ENCODE data around the gene MAP2K5. TPM values are rescaled to one million over a fixed set of nuclear protein-coding genes. Genes with fewer than 3 reads are reported as not detected.

The MAP2K5 gene
- total RNA-seq, 2 donors from 2014 or later, result 27.1 to 30.4 TPM

DNA sequence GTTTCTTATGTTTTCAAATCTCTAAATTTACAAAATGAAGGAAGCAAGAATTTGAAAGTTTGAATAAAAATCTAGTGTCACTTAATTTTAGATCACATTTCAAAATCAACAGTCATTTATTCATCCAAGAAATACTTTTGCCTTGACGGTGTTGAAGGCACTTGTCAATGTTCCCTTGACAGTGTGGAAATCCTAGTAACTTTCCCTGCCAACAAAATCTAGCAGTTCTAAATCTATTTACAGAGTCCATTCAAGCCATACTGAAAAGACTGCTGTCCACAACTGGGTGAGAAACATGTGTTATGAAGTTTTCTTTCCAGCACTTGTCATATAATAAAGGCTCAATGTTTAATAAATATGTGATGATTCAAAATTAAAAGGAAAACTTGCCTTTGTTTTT, 8.6 kb upstream of the MAP2K5 start:
- ATAC-seq, result no peak
- DNase-seq, result no peak
- H3K9me3 ChIP-seq (ENCODE audit: control insufficient read depth, low read length, poor library complexity, severe bottlenecking), result no peaks in the 10 kb centered on the region
- no peaks in the 10 kb centered on the region for H3K27me3 Mint-ChIP-seq
- H3K4me3 Mint-ChIP-seq, result no peak overlapping the region
- peaks cover 3% of the 10 kb centered on the region for H3K4me1 Mint-ChIP-seq
- H3K36me3 Mint-ChIP-seq (ENCODE audit: low read depth), result no peaks in the 10 kb centered on the region
- H3K27ac Mint-ChIP-seq, result peak overlapping the region; percentile 16

DNA sequence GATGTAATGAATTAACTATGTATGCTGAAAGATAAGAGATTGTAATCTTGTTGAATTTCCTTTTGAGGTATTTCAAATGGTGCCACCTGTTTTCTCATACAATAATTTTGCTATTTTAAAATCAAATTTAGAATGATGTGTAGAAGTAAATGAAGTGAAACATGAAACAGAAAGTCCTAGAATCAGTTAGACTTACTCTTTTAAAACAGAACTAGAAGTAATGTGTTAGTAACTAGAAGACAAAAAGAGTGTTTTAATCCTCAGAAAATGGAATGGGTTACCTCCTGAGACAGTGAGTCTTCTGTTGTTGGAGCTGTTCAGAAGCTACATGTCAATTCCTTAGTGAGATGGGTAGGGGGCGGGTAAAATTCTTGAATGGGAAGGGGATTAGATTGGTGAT, 8.1 kb upstream of the MAP2K5 start:
- no peak overlapping the region for H3K4me3 Mint-ChIP-seq
- H3K27ac Mint-ChIP-seq, result peak overlapping the region; percentile 16
- ATAC-seq (no peak), DNase-seq (no peak)
- H3K4me1 Mint-ChIP-seq, result peaks cover 7% of the 10 kb centered on the region
- H3K9me3 ChIP-seq (ENCODE audit: control insufficient read depth, low read length, poor library complexity, severe bottlenecking), result no peaks in the 10 kb centered on the region
- H3K27me3 Mint-ChIP-seq, result no peaks in the 10 kb centered on the region
- H3K36me3 Mint-ChIP-seq (ENCODE audit: low read depth), result no peaks in the 10 kb centered on the region

DNA sequence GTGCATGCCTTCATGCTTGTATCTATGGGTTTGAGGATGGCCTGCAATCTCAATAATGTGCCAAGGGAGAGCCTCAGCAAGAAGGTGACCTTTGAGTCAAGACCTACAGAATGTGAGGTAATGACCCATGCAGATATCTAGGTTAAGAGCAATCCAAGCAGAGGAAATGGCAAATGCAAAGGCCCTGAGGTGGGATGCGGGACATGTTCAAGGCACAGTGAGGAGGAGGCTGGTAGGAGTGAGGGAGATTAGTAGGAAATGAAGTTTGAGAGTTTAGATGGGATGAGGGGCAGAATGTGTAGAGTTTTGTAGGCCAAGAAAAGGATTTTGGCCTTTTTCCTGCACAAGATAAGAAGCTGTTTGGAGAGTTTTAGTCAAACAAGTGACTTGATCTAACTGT, 4.7 kb upstream of the MAP2K5 start:
- peaks cover 10% of the 10 kb centered on the region for H3K4me1 Mint-ChIP-seq
- no peak overlapping the region for H3K27ac Mint-ChIP-seq
- no peaks in the 10 kb centered on the region for H3K27me3 Mint-ChIP-seq
- no peak overlapping the region for H3K4me3 Mint-ChIP-seq
- no peaks in the 10 kb centered on the region for H3K36me3 Mint-ChIP-seq (ENCODE audit: low read depth)
- DNase-seq (no peak), ATAC-seq (no peak)
- no peaks in the 10 kb centered on the region for H3K9me3 ChIP-seq (ENCODE audit: control insufficient read depth, low read length, poor library complexity, severe bottlenecking)

DNA sequence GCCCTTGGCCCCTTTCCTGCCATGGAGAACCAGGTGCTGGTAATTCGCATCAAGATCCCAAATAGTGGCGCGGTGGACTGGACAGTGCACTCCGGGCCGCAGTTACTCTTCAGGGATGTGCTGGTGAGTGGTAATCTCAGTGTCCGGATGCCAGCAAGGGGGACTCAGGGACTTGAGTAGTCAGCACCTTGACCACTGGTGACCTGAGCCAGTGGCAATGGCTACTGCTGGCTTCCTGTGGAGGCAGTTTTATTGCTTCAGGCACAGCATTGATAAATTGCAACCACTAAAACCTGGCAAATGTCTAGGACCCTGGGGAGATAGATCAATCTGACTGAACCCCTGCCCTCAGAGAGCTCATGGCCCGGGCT, 830 bp downstream of the MAP2K5 start:
- no peaks in the 10 kb centered on the region for H3K27me3 Mint-ChIP-seq
- peaks cover 36% of the 10 kb centered on the region for H3K4me1 Mint-ChIP-seq
- ATAC-seq, result no peak
- peak in 1 of 3 donors; percentile 4 for DNase-seq
- no peaks in the 10 kb centered on the region for H3K9me3 ChIP-seq (ENCODE audit: control insufficient read depth, low read length, poor library complexity, severe bottlenecking)
- H3K27ac Mint-ChIP-seq, result peak overlapping the region; percentile 97
- H3K36me3 Mint-ChIP-seq (ENCODE audit: low read depth), result no peaks in the 10 kb centered on the region
- H3K4me3 Mint-ChIP-seq, result peak overlapping the region; percentile 95

DNA sequence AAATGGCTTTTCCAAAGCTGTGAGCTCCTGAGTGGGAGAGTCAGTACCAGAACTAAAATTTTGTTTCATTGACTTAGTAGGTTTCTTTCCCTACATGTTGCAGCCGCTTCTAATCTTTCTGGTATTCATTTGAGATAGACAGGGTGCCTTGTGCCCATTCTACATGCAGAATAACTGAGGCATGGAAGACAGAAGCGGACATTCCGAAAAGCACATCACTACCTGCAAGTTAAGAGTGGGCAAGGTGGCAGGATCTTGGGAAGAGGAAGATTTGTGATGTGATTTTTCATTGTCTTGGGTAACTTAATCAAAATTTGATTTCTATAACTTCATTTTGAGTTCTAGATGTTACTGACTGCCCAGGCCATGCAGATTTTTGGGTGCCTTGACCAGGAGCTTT, 2.0 kb downstream of the MAP2K5 start:
- ATAC-seq (no peak), DNase-seq (no peak)
- no peaks in the 10 kb centered on the region for H3K9me3 ChIP-seq (ENCODE audit: control insufficient read depth, low read length, poor library complexity, severe bottlenecking)
- no peaks in the 10 kb centered on the region for H3K36me3 Mint-ChIP-seq (ENCODE audit: low read depth)
- H3K27me3 Mint-ChIP-seq, result no peaks in the 10 kb centered on the region
- peak overlapping the region; percentile 95 for H3K4me3 Mint-ChIP-seq
- peak overlapping the region; percentile 97 for H3K27ac Mint-ChIP-seq
- H3K4me1 Mint-ChIP-seq, result peaks cover 36% of the 10 kb centered on the region

DNA sequence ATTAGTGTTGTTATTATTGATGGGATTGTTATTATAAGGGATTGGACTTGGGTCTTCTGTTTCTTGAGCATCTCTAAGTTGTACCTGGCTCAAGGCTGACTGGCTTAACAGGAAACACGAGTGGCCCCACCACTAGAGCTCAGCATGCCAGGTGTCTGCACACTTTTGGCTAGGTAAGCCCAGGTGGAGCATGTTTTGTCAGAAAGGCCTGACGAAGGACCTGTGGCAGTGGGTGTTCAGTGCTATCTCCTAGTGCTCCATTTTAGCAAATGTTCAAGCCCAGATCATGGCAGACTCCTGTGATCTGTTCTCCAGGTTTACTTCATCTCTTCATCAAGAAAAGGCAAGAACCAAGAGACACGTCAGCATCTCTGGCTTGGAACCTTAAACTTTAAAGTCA, 3.4 kb downstream of the MAP2K5 start:
- Mint-ChIP-seq H3K27me3 (no peaks in the 10 kb centered on the region), H3K4me1 (peaks cover 36% of the 10 kb centered on the region), H3K36me3 (ENCODE audit: low read depth) (no peaks in the 10 kb centered on the region), H3K27ac (no peak overlapping the region), H3K4me3 (no peak overlapping the region)
- no peaks in the 10 kb centered on the region for H3K9me3 ChIP-seq (ENCODE audit: control insufficient read depth, low read length, poor library complexity, severe bottlenecking)
- no peak for DNase-seq
- no peak for ATAC-seq

DNA sequence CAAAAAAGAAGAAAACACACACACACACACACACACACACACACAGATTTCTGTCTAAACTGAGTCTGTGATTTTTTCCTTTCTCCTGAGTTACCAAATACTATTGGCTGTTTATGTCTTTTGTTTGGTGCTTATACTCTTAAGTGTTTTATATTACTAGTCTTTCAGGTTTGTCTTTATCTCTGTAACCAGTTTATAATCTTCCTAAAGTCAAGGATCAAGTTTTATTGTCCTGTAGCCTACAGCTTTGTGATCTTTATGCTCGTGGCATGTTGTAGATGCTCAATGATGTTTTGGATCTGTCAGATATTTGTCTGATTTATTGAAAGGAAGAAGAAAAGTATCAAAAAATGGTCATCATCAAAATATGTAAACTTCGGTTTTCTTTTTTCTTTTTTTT, 4.6 kb downstream of the MAP2K5 start:
- Mint-ChIP-seq H3K36me3 (ENCODE audit: low read depth) (no peaks in the 10 kb centered on the region), H3K4me3 (no peak overlapping the region)

DNA sequence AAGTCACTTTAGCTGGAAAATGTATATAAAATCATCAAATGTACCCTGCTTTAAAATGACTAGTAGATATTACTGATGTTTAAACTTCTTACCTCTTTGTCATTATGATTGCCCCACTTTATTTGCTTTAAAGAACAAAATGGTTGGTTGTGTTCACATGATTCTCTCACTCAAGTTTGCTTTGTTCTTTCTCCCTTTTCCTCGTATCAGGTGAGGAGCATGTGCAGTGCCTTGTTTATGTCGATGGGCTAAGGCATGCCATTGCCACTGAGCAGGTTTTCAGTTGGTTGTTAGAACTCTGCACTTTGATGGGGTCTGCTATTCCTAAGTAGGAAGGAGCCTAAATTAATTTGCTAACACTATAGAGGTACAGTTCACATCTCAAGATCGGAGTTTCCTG, 5.3 kb downstream of the MAP2K5 start:
- peaks cover 34% of the 10 kb centered on the region for H3K4me1 Mint-ChIP-seq
- no peaks in the 10 kb centered on the region for H3K36me3 Mint-ChIP-seq (ENCODE audit: low read depth)
- no peak overlapping the region for H3K4me3 Mint-ChIP-seq
- DNase-seq (no peak), ATAC-seq (no peak)
- no peaks in the 10 kb centered on the region for H3K9me3 ChIP-seq (ENCODE audit: control insufficient read depth, low read length, poor library complexity, severe bottlenecking)
- no peak overlapping the region for H3K27ac Mint-ChIP-seq
- H3K27me3 Mint-ChIP-seq, result no peaks in the 10 kb centered on the region

More for the DNA sequence above, 4.6 kb downstream of the MAP2K5 start:
- Mint-ChIP-seq H3K4me1 (peaks cover 34% of the 10 kb centered on the region), H3K27ac (no peak overlapping the region), H3K27me3 (no peaks in the 10 kb centered on the region)
- no peaks in the 10 kb centered on the region for H3K9me3 ChIP-seq (ENCODE audit: control insufficient read depth, low read length, poor library complexity, severe bottlenecking)
- ATAC-seq (no peak), DNase-seq (no peak)

DNA sequence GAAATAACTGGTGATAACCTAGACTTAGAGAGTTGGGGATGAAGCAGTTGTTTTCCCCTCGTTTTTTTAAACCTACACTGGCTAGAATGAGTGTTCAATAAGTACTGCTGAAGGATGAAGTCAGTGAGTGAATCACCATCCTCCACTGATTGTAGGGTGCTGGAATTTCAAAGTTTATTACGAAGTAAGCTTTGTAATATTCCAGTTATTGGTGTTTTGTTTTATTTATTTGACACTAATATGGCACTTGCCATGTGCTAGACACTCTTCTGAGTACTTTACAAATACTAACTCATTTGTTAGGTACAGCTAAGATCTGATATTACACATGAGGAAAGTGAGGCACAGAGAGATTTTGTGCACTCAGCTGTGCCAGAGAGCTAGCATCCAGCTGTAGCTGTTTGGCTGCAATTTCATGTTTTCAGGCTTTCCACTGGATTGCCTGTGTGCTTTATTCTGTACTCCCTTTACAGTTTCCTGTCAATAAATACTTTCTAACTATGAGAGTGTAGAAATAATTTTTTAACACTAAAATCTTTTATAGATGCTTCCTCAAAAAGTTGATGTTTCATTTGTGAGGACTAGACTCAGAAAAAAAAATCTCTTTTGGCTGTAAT, 5.8 kb downstream of the MAP2K5 start:
- Mint-ChIP-seq H3K4me1 (peaks cover 29% of the 10 kb centered on the region), H3K27ac (no peak overlapping the region), H3K36me3 (ENCODE audit: low read depth) (no peaks in the 10 kb centered on the region), H3K27me3 (no peaks in the 10 kb centered on the region), H3K4me3 (no peak overlapping the region)
- no peak for ATAC-seq
- H3K9me3 ChIP-seq (ENCODE audit: control insufficient read depth, low read length, poor library complexity, severe bottlenecking), result no peaks in the 10 kb centered on the region
- no peak for DNase-seq

DNA sequence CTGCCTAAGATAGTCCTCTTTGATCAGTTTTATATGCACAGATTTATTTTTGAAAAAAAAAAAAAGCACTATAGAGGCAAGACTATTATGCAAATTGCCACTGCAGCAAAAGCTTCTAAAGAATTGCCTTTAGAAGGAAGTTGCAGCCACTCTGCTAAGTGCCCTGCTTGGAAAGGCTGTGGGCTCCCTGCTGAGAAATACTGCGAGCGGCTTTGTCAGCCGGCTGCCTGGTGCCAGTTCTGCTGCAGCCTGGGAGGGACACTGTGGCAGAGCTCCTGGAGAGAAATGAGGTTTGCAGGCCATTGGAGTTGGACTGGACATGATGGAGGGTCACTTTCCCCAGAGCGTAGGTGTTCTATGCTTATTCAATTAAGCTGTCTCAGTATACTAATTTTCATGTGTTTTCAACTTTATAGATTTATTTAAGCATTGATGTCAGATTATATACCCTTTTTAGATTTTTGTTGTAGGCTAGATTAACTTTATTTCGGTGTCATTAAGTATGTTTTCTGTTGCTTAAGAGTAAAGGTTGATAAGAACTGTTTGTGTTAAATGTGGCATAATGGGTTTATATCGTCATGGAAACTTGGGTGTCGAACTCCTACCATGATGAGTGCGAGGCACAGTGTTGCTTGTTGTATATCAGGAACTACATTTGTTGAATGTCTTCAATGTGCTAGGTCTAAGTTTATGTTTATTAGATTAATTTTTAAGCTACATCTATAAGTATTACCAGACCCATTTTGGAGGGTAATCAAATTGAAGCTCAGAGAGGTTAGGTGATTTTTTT, 6.6 kb downstream of the MAP2K5 start:
- H3K36me3 Mint-ChIP-seq (ENCODE audit: low read depth), result no peaks in the 10 kb centered on the region
- no peak overlapping the region for H3K4me3 Mint-ChIP-seq
- no peak overlapping the region for H3K27ac Mint-ChIP-seq
- peaks cover 26% of the 10 kb centered on the region for H3K4me1 Mint-ChIP-seq
- H3K9me3 ChIP-seq (ENCODE audit: control insufficient read depth, low read length, poor library complexity, severe bottlenecking), result no peaks in the 10 kb centered on the region
- no peak for DNase-seq
- ATAC-seq, result no peak
- H3K27me3 Mint-ChIP-seq, result no peaks in the 10 kb centered on the region

DNA sequence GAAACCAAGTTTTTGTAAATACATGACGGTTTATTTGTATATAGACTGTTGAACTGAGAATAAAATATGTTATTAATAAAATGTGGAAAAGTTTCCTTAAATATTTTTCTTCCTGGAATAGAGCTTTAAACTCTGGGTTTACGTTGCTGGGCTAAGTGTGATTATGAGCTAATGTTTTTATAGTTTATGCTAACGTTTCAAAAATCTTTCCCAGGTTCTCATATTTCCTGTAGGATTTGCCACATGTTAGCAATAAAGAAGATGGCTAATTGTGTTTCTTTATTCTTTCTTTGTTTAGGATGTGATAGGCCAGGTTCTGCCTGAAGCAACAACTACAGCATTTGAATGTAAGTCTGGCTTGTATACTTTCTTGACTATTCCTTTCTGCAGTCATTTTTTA, 7.2 kb downstream of the MAP2K5 start:
- DNase-seq (no peak), ATAC-seq (no peak)
- Mint-ChIP-seq H3K27me3 (no peaks in the 10 kb centered on the region), H3K4me3 (no peak overlapping the region), H3K27ac (no peak overlapping the region), H3K4me1 (peaks cover 21% of the 10 kb centered on the region), H3K36me3 (ENCODE audit: low read depth) (no peaks in the 10 kb centered on the region)
- no peaks in the 10 kb centered on the region for H3K9me3 ChIP-seq (ENCODE audit: control insufficient read depth, low read length, poor library complexity, severe bottlenecking)

DNA sequence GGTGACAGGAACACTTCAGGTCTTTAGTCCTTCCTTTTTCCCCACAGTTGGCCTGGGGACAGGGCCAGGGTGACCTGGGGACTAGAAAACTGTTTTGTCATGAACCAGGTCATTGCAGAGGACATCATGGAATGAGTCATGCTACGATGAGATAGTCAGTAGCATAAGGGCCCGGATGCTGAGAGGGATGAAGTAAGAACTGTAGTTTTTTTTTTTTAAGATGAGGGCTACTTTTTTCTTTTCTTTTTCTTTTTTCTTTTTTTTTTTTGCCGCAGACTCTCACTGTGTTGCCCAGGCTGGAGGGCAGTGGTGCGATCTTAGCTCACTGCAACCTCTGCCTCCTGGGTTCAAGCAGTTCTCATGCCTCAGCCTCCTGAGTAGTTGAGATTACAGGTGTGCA, 8.0 kb downstream of the MAP2K5 start:
- peaks cover 18% of the 10 kb centered on the region for H3K4me1 Mint-ChIP-seq
- no peaks in the 10 kb centered on the region for H3K9me3 ChIP-seq (ENCODE audit: control insufficient read depth, low read length, poor library complexity, severe bottlenecking)
- ATAC-seq (no peak), DNase-seq (no peak)
- peaks cover 3% of the 10 kb centered on the region for H3K36me3 Mint-ChIP-seq (ENCODE audit: low read depth)
- no peak overlapping the region for H3K4me3 Mint-ChIP-seq
- H3K27me3 Mint-ChIP-seq, result no peaks in the 10 kb centered on the region
- no peak overlapping the region for H3K27ac Mint-ChIP-seq

DNA sequence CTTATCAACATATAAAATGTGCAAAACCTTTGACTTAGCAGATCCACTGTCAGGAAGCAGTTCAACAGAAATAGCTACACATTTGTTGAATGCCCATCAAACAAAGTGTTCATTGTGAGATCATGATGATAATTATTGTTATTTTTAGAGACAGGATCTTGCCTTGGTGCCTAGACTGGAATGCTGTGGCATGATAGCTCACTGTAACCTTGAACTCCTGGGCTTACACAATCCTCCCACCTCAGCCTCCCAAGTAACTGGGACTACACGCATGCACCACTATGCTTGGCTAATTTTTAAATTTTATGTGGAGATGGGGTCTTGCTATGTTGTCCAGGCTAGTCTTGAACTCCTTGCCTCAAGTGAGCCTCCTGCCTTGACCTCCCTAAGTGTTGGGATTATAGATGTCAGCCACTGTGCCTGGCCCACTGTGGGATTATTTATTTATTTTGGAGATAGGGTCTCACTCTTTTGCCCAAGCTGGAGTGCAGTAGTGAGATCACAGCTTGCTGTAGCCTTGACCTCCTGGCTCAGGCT, 8.8 kb downstream of the MAP2K5 start:
- H3K4me1 Mint-ChIP-seq, result peaks cover 21% of the 10 kb centered on the region
- ATAC-seq (no peak), DNase-seq (no peak)
- no peak overlapping the region for H3K27ac Mint-ChIP-seq
- no peaks in the 10 kb centered on the region for H3K27me3 Mint-ChIP-seq
- peaks cover 3% of the 10 kb centered on the region for H3K36me3 Mint-ChIP-seq (ENCODE audit: low read depth)
- H3K4me3 Mint-ChIP-seq, result no peak overlapping the region
- no peaks in the 10 kb centered on the region for H3K9me3 ChIP-seq (ENCODE audit: control insufficient read depth, low read length, poor library complexity, severe bottlenecking)

DNA sequence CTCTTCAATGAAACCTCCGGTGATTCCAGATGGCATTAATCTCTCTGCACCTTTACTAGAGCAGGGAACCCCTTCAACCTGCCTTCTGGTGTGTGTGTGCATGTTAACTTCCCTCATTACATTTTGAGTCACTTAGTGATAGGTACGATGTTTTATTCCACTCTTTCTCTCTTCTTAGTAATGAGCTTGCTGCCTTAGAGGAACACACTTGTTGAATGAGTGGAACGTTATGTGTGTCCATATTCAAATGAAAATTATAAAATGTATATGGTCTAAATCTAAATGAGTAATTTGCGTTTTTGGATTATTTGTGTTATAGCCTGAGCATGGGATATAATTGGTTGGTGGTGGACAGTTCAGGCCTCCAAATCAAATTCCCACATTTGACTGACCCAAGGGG, 12.1 kb downstream of the MAP2K5 start:
- no peak for ATAC-seq
- H3K4me1 Mint-ChIP-seq, result peaks cover 10% of the 10 kb centered on the region
- no peak for DNase-seq
- no peak overlapping the region for H3K27ac Mint-ChIP-seq
- no peaks in the 10 kb centered on the region for H3K9me3 ChIP-seq (ENCODE audit: control insufficient read depth, low read length, poor library complexity, severe bottlenecking)
- H3K27me3 Mint-ChIP-seq, result no peaks in the 10 kb centered on the region
- peaks cover 10% of the 10 kb centered on the region for H3K36me3 Mint-ChIP-seq (ENCODE audit: low read depth)
- H3K4me3 Mint-ChIP-seq, result no peak overlapping the region

All from T-helper 17 cell (primary cell).